A172 (cell line): ENCODE data around the gene TMEM269. TPM values are rescaled to one million over a fixed set of nuclear protein-coding genes. Genes with fewer than 3 reads are reported as not detected.

Experiments used
- DNase-seq: peaks from one replicate; pipeline ENCODE4 v3.0.0-alpha.2; 2015; ENCODE audit warnings: low spot score
- total RNA-seq: library from RNA; depleted of rRNA; stranded (reverse); fragments of >200 nt; shearing (Covaris generic); gene quantifications from 2 replicates; pipeline ENCODE4 v1.2.3, GENCODE V29; 2014; rRNA removed

Gene TMEM269
- total RNA-seq, 1 experiment from 2014 or later, result not detected

DNA sequence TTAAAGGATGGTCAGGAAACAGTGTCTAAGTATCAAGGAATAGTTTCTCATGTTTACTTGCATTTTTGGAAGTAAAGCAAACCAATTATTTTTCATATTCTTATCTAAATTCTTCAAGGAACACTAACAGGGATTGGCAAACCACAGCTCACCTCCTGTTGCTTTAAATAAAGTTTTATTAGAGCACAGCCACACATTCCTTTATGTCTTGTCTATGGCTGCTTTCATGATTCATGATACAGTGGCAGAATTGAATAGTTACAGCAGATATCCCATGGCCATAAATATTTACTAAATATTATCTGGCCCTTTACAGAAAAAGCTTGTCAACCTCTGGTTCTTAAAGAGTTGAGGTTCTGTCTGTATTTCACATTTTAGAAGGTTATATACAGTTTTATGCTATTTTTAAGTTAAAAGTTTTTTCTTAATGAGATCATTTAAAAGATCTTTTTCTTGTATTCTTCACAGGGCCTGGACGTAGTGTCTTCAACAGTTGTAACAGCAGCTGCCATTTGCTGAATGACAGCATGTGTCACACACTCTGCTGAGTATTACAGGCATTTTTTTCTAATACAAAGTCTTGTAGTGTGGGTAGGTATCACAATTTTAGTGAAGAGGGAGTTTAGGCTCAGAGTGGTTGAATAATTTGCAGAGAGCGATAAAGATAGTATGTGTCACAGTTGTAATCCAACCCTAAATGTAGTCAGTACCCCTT lies 64.2 kb downstream of the TMEM269 start:
- no peak for DNase-seq

DNA sequence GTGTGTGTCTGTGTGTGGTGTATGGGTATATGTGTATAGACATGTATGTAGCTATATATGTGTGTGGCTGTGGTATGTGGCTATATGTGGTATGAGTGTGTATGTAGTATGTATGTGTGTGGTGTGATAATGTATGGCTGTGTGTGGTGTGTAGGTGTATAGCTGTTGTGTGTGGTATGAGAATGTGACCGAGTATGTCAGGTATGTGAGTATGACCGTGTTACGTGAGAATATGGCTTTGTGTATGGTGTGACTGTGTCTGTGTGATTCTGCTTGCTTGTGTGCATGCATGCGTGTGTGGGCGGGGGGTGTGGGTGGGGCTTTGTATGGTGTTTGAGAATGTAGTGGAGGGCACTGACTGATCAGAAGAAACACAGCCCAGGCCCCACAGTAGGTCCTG lies 65.2 kb downstream of the TMEM269 start:
- no peak for DNase-seq

Other genes with a start within 250 kb of the TMEM269 start
- 74.9 and 114 TPM in 2 replicates for gene PPIH, start 126.6 kb upstream of the TMEM269 start, total RNA-seq
- gene YBX1, start 102.6 kb upstream of the TMEM269 start, total RNA-seq, result 744 and 821 TPM in 2 replicates
- gene CLDN19, start 44.8 kb upstream of the TMEM269 start, total RNA-seq, result not detected in 2 replicates
- 79.5 and 95.5 TPM in 2 replicates for gene P3H1, start 18.0 kb upstream of the TMEM269 start, total RNA-seq
- gene C1orf50, start 17.7 kb upstream of the TMEM269 start, total RNA-seq, result 3.1 and 6.1 TPM in 2 replicates
- 6.2 and 7.8 TPM in 2 replicates for gene ERMAP, start 32.1 kb downstream of the TMEM269 start, total RNA-seq
- 15.2 and 25.8 TPM in 2 replicates for gene SVBP, start 32.4 kb downstream of the TMEM269 start, total RNA-seq
- gene ZNF691, start 61.6 kb downstream of the TMEM269 start, total RNA-seq, result 4.4 and 9.1 TPM in 2 replicates
- 164 and 282 TPM in 2 replicates for gene SLC2A1, start 173.9 kb downstream of the TMEM269 start, total RNA-seq